A549 treated with Hydrocortisone at 1 μM for 4 hours (cell line): ENCODE results near the gene POMP. TPM values are rescaled to one million over a fixed set of nuclear protein-coding genes. Genes with fewer than 3 reads are reported as not detected.

Experiments
- total RNA-seq: library from RNA; stranded (reverse); fragments of 200-300 nt; extraction: Qiagen RNA extraction; gene quantifications from 5 replicates; pipeline ENCODE4 v1.2.3, GENCODE V29; 2022

The POMP gene, protein sequence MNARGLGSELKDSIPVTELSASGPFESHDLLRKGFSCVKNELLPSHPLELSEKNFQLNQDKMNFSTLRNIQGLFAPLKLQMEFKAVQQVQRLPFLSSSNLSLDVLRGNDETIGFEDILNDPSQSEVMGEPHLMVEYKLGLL
- 110 to 124 TPM (median 112 TPM) in 5 replicates for total RNA-seq

DNA sequence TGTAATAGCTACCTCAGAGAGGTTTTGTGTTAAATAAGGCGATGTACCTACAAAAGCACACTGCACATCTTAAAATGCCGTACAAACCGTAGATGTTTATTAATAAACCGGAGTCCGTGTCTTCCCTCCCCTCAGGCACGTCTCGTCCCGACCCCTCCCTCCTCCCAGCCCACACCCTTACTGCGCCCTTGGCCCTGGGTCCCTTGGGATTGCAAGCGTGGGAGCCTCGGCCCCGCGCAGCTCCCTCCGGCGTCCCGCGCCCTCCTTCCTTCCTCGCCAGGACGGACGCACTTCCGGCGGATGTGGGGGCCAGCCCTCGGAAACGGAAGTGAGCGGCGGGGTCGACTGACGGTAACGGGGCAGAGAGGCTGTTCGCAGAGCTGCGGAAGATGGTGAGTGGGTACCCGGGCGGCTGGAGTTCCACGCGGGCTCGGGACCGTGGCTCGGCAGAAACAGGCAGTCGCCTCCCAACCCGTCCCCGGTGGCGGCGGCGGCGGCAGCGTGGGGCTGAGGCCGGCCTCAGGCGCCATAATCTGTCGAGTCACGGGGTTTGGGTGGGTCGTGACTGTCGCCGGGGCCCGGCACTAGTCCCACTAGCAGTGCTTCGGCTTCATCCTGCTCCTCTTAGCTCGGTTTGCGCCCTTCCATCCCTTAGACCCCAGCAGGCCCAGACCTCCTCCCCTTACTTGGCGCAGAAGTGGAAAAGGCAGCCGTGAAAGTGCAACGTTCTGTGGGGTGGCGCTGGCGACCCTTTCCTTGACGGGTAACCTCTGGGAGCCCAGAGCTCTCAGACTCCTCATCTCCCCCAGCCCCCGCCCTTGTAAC lies at the start of gene POMP:
POMP (plus strand) TSS at position 335 of the 825 bp plus-strand sequence; CDS start at position 390, 55 bp downstream.

DNA sequence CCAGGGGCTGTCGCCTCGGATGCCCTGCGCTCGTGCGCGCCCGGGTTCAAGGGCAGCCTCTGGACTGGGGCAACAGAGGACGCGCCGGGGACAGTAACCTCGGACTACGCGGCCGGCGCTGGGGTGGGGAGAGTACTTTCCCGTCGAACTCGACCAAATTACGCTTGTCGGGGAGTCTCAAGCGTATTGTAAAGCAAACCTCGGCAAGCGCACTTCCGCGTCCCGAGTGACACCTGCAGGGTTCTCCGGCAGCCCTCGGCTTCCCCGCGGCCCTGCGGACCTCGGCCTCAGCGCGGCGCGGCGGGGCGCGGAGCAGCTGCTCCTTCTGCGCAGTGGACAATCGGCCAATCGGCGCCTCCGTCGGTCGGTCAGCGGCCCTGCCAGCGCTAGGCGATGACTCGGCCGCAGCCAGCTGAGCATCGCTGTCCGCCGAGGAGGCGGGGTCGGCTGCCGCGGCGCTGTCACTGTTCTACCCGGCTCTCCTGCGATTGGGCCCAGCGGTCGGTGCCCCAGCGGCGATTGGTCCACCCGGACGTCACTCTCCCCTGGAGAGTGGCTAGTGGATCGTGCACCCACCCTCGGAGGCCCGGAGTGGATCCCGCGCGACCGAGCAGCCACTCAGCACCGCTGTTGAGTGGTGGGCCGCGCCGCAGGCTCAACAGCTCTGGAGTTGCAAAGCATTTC lies 59.8 kb downstream of the POMP start, which contains the start of gene SLC46A3:
SLC46A3 (minus strand) TSS at position 428 of the 684 bp plus-strand sequence. CDS start 972 bp downstream, outside the sequence.

Other genes with a start within 250 kb of the POMP start
- gene FLT1, start 164.0 kb upstream of the POMP start, total RNA-seq = 0.02 to 0.05 TPM (median 0.02 TPM) in 3 of 5 replicates, not detected in the others
- gene SLC46A3, start 59.8 kb downstream of the POMP start, total RNA-seq = 1.5 to 2.1 TPM (median 1.6 TPM) in 5 replicates
- gene MTUS2, start 161.2 kb downstream of the POMP start, total RNA-seq = 0.01 to 0.08 TPM (median 0.02 TPM) in 3 of 5 replicates, not detected in the others